ENCODE results near the gene SNX9. TPM values are rescaled to one million over a fixed set of nuclear protein-coding genes. Genes with fewer than 3 reads are reported as not detected.
"Not testable (repeated sequence)": the region's sequence is repeated elsewhere in the genome, so short reads cannot be mapped to it uniquely, and the experiment has no call there.

The SNX9 gene
- total RNA-seq, 1 experiment from 2014 or later: 27.4 TPM

- POLR2A ChIA-PET: no interaction called here
- Mint-ChIP-seq H3K27ac (ENCODE audit: unreplicated experiment) (no peak overlapping the region), H3K4me1 (ENCODE audit: low read depth, unreplicated experiment) (no peaks in the 10 kb centered on the region), H3K36me3 (ENCODE audit: insufficient read depth, unreplicated experiment) (no peaks in the 10 kb centered on the region), H3K27me3 (ENCODE audit: insufficient read depth, unreplicated experiment) (no peaks in the 10 kb centered on the region), H3K9me3 (ENCODE audit: unreplicated experiment) (no peaks in the 10 kb centered on the region), H3K4me3 (ENCODE audit: unreplicated experiment) (no peak overlapping the region)
- no peaks in the 10 kb centered on the region for H3K4me1 ChIP-seq
- H3K9me3 ChIP-seq: no peaks in the 10 kb centered on the region
- intact Hi-C loops (cut with micrococcal nuclease; ENCODE audit: unreplicated experiment): no loop called here
- TF ChIP-seq, protein P1, sequence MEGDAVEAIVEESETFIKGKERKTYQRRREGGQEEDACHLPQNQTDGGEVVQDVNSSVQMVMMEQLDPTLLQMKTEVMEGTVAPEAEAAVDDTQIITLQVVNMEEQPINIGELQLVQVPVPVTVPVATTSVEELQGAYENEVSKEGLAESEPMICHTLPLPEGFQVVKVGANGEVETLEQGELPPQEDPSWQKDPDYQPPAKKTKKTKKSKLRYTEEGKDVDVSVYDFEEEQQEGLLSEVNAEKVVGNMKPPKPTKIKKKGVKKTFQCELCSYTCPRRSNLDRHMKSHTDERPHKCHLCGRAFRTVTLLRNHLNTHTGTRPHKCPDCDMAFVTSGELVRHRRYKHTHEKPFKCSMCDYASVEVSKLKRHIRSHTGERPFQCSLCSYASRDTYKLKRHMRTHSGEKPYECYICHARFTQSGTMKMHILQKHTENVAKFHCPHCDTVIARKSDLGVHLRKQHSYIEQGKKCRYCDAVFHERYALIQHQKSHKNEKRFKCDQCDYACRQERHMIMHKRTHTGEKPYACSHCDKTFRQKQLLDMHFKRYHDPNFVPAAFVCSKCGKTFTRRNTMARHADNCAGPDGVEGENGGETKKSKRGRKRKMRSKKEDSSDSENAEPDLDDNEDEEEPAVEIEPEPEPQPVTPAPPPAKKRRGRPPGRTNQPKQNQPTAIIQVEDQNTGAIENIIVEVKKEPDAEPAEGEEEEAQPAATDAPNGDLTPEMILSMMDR (IDR thresholded peaks at IDR 0.05; ENCODE audit: insufficient read depth in 1 of 2, low read depth in 1 of 2, low read length in 1 of 2, severe bottlenecking in 1 of 2, unreplicated experiment in 1 of 2): no peak
- H3K36me3 ChIP-seq (ENCODE audit: control insufficient read depth, insufficient read depth, low read length): no peaks in the 10 kb centered on the region
- CTCF ChIA-PET: no interaction called here
- H3K27me3 ChIP-seq (replicated peaks; ENCODE audit: control insufficient read depth, insufficient read depth, low read length): no peaks in the 10 kb centered on the region
- no peak for DNase-seq
- no peak overlapping the region for H3K4me3 ChIP-seq (ENCODE audit: low read depth, low read length)
- BruUV-seq (replicated peaks): no TSS peak
These were observed 30.4 kb upstream of the SNX9 start for GRCh38 chr6:157792671-157793070.

DNA sequence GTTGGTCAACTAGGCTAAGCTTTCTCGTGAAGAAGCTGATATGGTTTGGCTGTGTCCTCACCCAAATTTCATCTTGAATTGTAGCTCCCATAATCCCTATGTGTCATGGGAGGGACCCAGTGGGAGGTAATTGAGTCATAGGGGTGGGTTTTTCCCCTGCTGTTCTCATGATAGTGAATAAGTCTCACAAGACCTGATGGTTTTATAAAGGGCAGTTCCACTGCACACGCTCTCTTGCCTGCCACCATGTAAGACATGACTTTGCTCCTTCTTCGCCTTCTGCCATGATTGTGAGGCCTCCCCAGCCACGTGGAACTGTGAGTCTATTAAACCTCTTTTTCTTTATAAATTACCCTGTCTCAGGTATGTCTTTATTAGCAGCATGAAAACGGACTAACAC is 29.0 kb upstream of the SNX9 start:
- H3K27me3 Mint-ChIP-seq (ENCODE audit: insufficient read depth, unreplicated experiment); H3K4me1 ChIP-seq; H3K9me3 Mint-ChIP-seq (ENCODE audit: unreplicated experiment); H3K4me3 ChIP-seq (ENCODE audit: low read depth, low read length); POLR2A ChIA-PET; intact Hi-C loops (cut with micrococcal nuclease; ENCODE audit: unreplicated experiment); H3K27me3 ChIP-seq (replicated peaks; ENCODE audit: control insufficient read depth, insufficient read depth, low read length); H3K36me3 ChIP-seq (ENCODE audit: control insufficient read depth, insufficient read depth, low read length); DNase-seq; H3K27ac Mint-ChIP-seq (ENCODE audit: unreplicated experiment); H3K4me1 Mint-ChIP-seq (ENCODE audit: low read depth, unreplicated experiment); CTCF ChIA-PET; H3K4me3 Mint-ChIP-seq (ENCODE audit: unreplicated experiment); H3K9me3 ChIP-seq; BruUV-seq (replicated peaks); H3K36me3 Mint-ChIP-seq (ENCODE audit: insufficient read depth, unreplicated experiment): not testable (repeated sequence)

- BruUV-seq (replicated peaks): no TSS peak
- no peak for DNase-seq
- ChIA-PET POLR2A (no interaction called here), CTCF (no interaction called here)
- no peaks in the 10 kb centered on the region for H3K36me3 Mint-ChIP-seq (ENCODE audit: insufficient read depth, unreplicated experiment)
- TF ChIP-seq, protein P1 (IDR thresholded peaks at IDR 0.05; ENCODE audit: insufficient read depth in 1 of 2, low read depth in 1 of 2, low read length in 1 of 2, severe bottlenecking in 1 of 2, unreplicated experiment in 1 of 2): no peak
- Histone ChIP-seq H3K4me3 (ENCODE audit: low read depth, low read length) (no peak overlapping the region), H3K27me3 (replicated peaks; ENCODE audit: control insufficient read depth, insufficient read depth, low read length) (no peaks in the 10 kb centered on the region), H3K36me3 (ENCODE audit: control insufficient read depth, insufficient read depth, low read length) (no peaks in the 10 kb centered on the region), H3K9me3 (no peaks in the 10 kb centered on the region), H3K4me1 (no peaks in the 10 kb centered on the region)
- H3K4me3 Mint-ChIP-seq (ENCODE audit: unreplicated experiment): no peak overlapping the region
- H3K4me1 Mint-ChIP-seq (ENCODE audit: low read depth, unreplicated experiment): no peaks in the 10 kb centered on the region
- intact Hi-C loops (cut with micrococcal nuclease; ENCODE audit: unreplicated experiment): no loop called here
- H3K9me3 Mint-ChIP-seq (ENCODE audit: unreplicated experiment): no peaks in the 10 kb centered on the region
- peaks cover 5% of the 10 kb centered on the region for H3K27me3 Mint-ChIP-seq (ENCODE audit: insufficient read depth, unreplicated experiment)
- no peak overlapping the region for H3K27ac Mint-ChIP-seq (ENCODE audit: unreplicated experiment)
These were observed 27.2 kb upstream of the SNX9 start for GRCh38 chr6:157795841-157796240.

GRCh38 chr6:157798851-157799250 is 24.2 kb upstream of the SNX9 start:
- no TSS peak for BruUV-seq (replicated peaks)
- H3K36me3 ChIP-seq (ENCODE audit: control insufficient read depth, insufficient read depth, low read length): no peaks in the 10 kb centered on the region
- H3K4me3 Mint-ChIP-seq (ENCODE audit: unreplicated experiment): no peak overlapping the region
- TF ChIP-seq, protein P1 (IDR thresholded peaks at IDR 0.05; ENCODE audit: insufficient read depth in 1 of 2, low read depth in 1 of 2, low read length in 1 of 2, severe bottlenecking in 1 of 2, unreplicated experiment in 1 of 2): no peak
- no peak overlapping the region for H3K27ac Mint-ChIP-seq (ENCODE audit: unreplicated experiment)
- peaks cover 8% of the 10 kb centered on the region for H3K27me3 Mint-ChIP-seq (ENCODE audit: insufficient read depth, unreplicated experiment)
- ChIA-PET CTCF (no interaction called here), POLR2A (no interaction called here)
- H3K4me1 ChIP-seq: no peaks in the 10 kb centered on the region
- H3K4me1 Mint-ChIP-seq (ENCODE audit: low read depth, unreplicated experiment): no peaks in the 10 kb centered on the region
- no peaks in the 10 kb centered on the region for H3K27me3 ChIP-seq (replicated peaks; ENCODE audit: control insufficient read depth, insufficient read depth, low read length)
- H3K9me3 ChIP-seq: no peaks in the 10 kb centered on the region
- no peak overlapping the region for H3K4me3 ChIP-seq (ENCODE audit: low read depth, low read length)
- no peaks in the 10 kb centered on the region for H3K9me3 Mint-ChIP-seq (ENCODE audit: unreplicated experiment)
- H3K36me3 Mint-ChIP-seq (ENCODE audit: insufficient read depth, unreplicated experiment): no peaks in the 10 kb centered on the region
- no peak for DNase-seq
- intact Hi-C loops (cut with micrococcal nuclease; ENCODE audit: unreplicated experiment): no loop called here

- H3K4me1 ChIP-seq; H3K4me3 Mint-ChIP-seq (ENCODE audit: unreplicated experiment); H3K9me3 ChIP-seq; H3K9me3 Mint-ChIP-seq (ENCODE audit: unreplicated experiment); BruUV-seq (replicated peaks); H3K4me3 ChIP-seq (ENCODE audit: low read depth, low read length); POLR2A ChIA-PET; H3K36me3 ChIP-seq (ENCODE audit: control insufficient read depth, insufficient read depth, low read length); H3K4me1 Mint-ChIP-seq (ENCODE audit: low read depth, unreplicated experiment); H3K27me3 Mint-ChIP-seq (ENCODE audit: insufficient read depth, unreplicated experiment); intact Hi-C loops (cut with micrococcal nuclease; ENCODE audit: unreplicated experiment); H3K27ac Mint-ChIP-seq (ENCODE audit: unreplicated experiment); DNase-seq; H3K36me3 Mint-ChIP-seq (ENCODE audit: insufficient read depth, unreplicated experiment); CTCF ChIA-PET; H3K27me3 ChIP-seq (replicated peaks; ENCODE audit: control insufficient read depth, insufficient read depth, low read length): not testable (repeated sequence)
These were observed 23.5 kb upstream of the SNX9 start for GRCh38 chr6:157799561-157799960.

Measured in Caco-2 (cell line).